NCI-H460 (cell line): ENCODE results near the gene GPAT3. TPM values are rescaled to one million over a fixed set of nuclear protein-coding genes. Genes with fewer than 3 reads are reported as not detected.

Source experiments
- DNase-seq: peaks from one replicate; pipeline ENCODE4 v3.0.0-alpha.2; 2016; ENCODE audit warnings: low read depth; ENCODE audit errors: extremely low read depth
- small RNA-seq, 2 experiments: library from RNA; depleted of rRNA; stranded (forward); fragments of <200 nt; gene quantifications; one replicate each; pipeline ENCODE3, GENCODE V24; 2014
- total RNA-seq: library from RNA; depleted of rRNA; stranded (reverse); fragments of >200 nt; shearing (Covaris generic); gene quantifications from 2 replicates; pipeline ENCODE4 v1.2.3, GENCODE V29; 2014; rRNA removed

GPAT3 gene
- total RNA-seq, 1 experiment from 2014 or later, result 80.5 TPM

DNA sequence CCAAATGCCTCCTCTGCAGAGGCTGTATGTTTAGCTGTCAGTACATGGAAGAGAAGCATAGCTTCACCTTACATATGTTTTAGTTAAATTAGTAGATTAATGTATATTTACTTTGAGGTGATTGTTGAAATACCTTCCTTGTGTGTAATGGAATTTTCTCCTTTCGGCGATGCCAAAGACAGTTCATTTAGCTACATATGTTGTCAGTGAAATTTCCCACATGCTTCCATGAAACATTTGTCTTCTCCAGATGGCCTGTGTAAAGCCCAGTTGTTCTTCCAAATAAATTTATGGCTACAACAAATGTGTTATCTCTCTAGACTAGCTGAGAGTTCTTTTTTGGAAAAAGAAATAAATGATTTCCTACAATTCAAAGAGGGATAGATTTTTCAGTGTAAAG, 95.2 kb downstream of the GPAT3 start:
- no peak for DNase-seq

DNA sequence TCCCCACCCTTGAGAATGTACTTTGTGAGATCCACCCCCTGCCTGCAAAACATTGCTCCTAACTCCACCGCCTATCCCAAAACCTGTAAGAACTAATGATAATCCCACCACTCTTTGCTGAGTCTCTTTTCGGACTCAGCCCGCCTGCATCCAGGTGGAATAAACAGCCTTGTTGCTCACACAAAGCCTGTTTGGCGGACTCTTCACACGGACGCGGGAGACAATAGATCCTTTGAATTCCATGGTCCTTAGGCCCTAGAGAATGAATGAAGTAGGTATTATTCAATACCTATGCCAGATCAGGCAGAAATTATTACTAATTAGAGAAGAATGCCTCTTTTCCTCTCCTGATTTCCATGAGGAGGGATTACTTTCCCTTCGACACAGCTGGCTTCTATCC, 101.0 kb downstream of the GPAT3 start:
- no peak for DNase-seq

DNA sequence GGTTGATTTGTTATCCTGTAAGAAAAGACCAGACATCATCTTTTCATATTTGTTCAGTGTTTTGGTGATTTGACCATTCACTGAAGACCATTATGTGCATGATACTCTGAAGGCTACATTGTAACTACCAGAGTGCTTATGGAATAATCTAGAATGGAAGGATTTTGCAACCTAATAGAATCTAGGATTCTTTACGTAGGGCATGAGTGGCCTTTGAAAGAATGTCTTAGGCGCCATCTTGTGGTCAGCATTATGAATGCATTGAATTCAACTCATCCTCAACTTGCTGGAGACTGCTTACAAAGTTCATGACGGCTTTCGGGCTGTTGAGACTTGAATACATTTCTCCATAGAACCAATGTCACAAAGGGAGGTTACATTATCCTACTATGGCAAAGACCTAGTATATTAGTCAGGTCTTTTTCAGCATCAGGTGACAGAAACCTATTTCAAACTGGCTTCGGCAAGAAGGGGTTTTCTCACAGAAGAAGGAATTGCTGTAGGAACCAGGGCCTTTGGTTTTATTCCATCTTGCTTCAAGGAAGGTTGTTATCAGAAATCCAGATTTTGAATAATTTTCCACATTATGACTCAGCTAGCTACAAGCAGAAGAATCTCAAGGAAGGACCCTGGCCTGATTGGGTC, 104.1 kb downstream of the GPAT3 start:
- DNase-seq, result peak; percentile 73

DNA sequence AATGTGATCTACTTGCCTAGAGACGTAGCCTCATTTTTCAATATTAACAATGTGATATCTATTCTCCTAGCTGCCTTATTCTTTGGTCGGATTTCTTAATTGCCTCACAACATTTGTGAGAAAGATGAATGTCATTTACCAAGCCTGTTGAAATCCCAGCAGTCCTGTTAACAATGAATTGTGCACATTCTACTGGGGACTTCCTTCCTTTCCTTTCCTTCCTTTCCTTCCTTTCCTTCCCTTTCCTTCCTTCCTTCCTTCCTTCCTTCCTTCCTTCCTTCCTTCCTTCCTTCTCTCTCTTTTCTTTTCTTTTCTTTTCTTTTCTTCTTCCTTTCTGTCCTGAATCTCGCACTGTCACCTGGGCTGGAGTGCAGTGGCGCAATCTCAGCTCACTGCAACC, 107.1 kb downstream of the GPAT3 start:
- no peak for DNase-seq

DNA sequence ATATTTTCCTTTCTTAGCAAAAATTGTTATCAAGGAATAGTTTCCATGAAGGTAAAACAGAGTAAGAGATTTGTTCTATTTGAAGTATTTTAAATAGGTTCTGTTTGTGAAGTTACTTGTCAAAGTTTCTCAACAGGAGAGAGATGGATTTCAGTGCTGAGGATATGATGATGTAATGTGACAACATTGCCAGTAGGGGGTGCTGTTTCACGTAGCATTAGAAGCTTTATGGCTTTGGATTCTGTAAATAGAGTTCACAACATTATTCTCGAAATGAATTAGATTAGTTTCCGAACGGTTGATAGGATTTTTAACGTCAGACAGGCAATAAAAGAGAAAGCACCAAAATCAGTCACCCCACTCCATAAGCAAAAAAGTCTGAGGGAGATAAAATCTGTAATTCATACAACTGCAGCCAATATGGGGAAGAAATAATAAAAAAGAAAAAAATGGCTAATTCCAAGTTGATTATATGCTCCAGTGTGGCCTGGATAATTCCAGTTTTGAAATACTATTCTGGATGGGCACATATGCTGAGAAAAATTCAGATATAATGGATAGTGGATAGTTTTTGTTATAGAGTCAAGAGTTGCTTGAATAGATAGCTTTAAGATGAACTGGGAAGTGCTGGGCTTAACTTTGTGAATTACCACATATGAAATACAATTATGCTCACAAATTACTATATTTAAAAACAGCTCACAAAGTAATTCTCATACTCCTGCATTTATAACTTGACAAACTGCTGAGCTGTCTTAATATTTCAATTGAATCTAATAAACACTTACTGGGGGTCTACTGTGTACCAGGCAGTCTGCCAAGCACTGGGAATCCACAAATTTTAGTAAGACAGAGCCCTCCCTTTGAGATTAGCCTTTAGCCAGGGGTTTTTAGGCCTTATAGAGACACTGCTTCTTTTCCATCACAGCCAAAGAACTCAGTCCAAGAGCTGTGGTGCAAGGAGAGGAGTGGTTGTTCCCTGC, 109.1 kb downstream of the GPAT3 start:
- peak; percentile 48 for DNase-seq

DNA sequence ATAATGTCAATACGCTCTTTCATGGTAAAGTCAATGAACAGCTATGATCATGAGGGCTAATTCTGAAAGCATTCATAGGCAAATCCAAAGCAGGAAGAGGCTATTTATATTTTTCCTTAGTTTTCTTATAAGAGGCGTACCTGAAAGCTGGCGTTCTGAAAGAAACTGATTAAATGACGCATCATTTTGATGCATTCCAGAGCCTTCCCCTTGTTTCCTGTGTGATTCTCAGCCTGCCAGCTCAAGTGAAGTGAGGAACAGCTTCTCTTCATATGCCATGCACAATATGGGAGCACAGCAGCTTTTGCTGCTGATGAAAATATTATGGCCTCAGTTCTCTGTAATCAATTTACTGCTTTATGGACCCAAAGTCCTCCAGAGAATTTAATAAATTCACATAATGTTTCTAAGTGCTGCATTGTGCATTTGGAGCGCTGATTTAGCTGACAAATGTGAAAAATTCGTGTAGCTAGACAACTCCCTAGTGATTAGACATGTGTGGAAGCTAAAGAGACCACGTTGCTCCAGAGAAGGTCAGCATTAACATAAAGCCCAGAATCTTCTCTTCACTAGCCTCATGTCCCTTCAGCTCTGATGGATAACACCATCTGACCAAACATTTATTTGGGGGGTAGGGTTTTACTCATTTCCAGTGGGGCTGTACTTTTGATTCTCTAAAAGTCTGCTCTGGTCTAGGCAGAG, 110.8 kb downstream of the GPAT3 start:
- DNase-seq, result no peak

DNA sequence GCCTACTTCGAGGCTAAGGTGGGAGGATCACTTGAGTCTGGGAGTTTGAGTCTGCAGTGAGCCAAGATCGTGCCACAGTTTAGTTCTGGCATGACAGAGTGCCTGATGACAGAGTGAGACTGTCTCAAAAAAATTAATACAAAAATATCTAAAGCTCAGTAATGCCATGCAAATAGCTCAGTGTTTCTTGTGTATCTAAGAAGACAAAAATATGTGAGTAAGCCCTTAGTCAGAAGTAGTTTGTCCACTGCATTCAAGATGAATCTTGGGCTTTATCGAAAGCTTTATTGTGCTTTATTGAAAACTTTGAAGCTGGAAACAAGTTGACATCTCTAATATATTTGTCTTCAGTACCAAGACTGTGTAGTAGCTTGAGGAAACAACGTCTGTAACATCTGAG, 115.9 kb downstream of the GPAT3 start:
- DNase-seq, result no peak

Small RNA genes within 50 kb of the gene (small RNA-seq; reads per million reads assigned to genes)
- 0 reads per million in 2 experiments for gene RF00019

Other genes starting within 250 kb of the GPAT3 start
- 4.4 and 4.8 TPM in 2 replicates for gene HPSE, start 201.3 kb upstream of the GPAT3 start, total RNA-seq
- gene HELQ, start 80.3 kb upstream of the GPAT3 start, total RNA-seq, result 7.1 and 7.6 TPM in 2 replicates
- gene MRPS18C, start 80.0 kb upstream of the GPAT3 start, total RNA-seq, result 33.9 and 40.5 TPM in 2 replicates
- 21.2 and 32.5 TPM in 2 replicates for gene ABRAXAS1, start 51.0 kb upstream of the GPAT3 start, total RNA-seq